GM18873 (cell line): ENCODE data around the gene GALNT12.

Experiments used
- ATAC-seq: cut with Tn5 transposase; IDR thresholded peaks from one replicate; pipeline ENCODE4 v1.9.1; 2021; ENCODE audit warnings: mild to moderate bottlenecking, moderate library complexity, moderate number of reproducible peaks; ENCODE audit not compliant: unreplicated experiment, low FRiP score

GALNT12 gene

GRCh38 chr9:98829766-98830165 is 22.3 kb downstream of the GALNT12 start:
- ATAC-seq, result no peak

GRCh38 chr9:98830554-98830953 is 23.1 kb downstream of the GALNT12 start:
- no peak for ATAC-seq

DNA sequence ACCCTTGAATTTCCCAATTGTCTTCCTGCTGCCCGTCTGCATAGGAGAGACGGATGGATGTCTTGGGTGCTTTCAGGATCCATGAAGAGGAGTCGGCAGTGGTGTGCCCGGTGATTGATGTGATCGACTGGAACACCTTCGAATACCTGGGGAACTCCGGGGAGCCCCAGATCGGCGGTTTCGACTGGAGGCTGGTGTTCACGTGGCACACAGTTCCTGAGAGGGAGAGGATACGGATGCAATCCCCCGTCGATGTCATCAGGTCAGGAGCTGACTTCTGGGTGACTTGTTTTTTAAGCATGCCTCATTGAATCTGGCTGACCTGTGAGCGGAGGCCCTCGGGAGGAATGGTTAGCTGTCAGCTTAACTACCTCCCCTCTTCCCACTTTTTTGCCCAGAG is 24.2 kb downstream of the GALNT12 start:
- no peak for ATAC-seq

DNA sequence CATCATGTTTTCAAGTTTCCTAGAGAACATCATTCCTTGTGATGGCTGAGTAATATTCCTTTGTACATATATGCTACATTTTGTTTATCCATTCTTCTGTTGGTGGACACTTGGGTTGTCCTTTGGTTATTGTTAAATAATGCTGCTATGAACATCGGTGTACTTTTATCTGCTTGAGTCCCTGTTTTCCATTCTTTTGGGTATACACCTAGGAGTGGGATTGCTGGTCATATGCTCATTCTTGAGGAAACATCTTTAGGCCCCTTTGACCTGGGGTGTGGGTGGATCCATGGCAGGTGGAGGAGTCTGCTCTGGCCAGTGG is 25.3 kb downstream of the GALNT12 start:
- no peak for ATAC-seq

GRCh38 chr9:98833090-98833956 is 25.9 kb downstream of the GALNT12 start:
- ATAC-seq, result no peak

DNA sequence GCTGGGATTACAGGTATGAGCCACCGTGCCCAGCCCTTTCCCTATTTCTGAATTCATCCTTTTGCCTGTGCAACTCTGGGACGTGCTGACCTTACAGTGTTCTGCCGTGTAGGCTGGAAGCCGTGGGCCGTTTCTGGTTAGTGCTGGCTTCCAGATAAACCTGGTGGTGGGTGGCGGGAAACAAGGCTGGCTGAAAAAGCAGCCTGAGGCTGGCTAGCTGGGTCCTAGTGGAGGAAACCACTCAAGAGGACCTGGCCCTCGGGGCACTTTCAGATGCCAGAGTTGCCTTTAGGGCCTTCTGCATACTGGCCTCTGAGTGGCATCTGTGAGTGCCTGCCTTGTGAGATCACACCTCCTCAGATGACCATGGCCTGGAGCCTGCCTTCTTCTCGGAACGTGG is 26.9 kb downstream of the GALNT12 start:
- ATAC-seq, result no peak

DNA sequence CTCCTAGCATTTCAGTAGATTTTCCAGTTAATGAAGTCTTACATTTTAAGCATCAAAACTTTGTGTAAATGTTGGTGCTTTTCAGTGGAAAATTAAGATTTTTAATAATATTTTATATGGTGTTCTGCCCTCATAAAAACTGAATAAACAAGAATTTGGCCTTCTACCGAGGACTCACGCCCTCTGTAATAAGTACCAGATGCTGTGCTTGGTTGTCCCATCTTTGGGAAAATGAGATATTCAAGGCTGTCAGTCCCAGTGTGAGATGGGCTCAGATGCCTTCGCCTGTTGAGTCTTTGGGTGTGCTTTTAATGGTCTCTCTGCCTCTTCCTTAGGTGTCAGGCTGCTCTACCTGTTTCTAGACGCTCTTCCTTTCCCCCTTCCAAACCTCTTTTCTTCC is 28.7 kb downstream of the GALNT12 start:
- ATAC-seq, result no peak

DNA sequence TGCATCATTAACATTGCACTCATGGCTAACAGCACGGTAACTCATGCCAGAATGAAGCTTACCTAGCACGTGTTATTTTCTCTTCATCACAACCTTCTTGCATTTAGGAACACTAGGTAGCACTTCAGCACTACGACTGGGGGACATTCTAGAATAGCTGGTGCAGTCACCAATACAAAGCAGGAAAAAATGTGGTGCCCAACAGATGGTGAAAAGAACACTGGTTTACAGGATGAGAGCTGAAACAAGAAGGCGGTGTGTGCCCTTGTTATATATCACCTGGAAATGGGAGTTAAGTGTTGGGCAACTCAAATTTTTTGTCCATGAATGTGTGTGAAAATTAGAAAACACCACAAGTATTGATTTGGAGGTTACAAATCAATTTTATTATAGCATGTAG is 30.0 kb downstream of the GALNT12 start:
- ATAC-seq, result no peak

- no peak for ATAC-seq
These were observed 30.8 kb downstream of the GALNT12 start for GRCh38 chr9:98838155-98838867.

DNA sequence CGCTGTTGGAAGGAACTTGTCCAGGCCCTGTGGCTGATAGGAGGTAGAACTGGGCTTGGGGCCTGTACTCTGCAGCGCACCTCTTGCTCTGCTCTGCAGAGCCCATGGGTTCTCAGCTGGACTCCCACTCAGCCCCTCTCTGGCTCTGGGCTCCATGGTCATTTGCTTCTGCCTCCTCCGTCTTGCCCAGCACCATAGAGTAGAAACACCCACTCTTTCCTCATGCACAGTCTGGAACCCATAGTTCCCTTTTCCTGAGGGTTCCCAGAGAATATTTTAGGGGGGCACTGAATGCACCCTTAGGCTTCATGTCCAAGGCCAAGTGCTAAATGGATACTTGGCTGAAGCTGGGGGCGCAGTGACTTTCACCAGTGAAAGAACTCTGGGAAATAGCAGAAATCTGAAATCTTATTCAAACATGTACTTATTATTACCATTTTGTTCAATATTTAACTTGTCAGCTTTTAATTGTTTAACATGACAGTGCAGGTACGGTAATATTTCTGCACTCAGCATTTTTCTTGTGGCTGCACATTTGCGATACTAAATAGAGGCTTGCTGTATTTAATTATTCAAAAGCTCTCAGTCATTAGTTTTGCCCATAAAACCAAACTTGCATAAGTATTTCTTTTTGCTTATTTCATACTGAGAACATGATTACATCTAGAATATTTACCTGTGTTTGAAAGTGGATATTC is 31.5 kb downstream of the GALNT12 start:
- ATAC-seq, result no peak

GRCh38 chr9:98839724-98840123 is 32.3 kb downstream of the GALNT12 start:
- ATAC-seq, result no peak

DNA sequence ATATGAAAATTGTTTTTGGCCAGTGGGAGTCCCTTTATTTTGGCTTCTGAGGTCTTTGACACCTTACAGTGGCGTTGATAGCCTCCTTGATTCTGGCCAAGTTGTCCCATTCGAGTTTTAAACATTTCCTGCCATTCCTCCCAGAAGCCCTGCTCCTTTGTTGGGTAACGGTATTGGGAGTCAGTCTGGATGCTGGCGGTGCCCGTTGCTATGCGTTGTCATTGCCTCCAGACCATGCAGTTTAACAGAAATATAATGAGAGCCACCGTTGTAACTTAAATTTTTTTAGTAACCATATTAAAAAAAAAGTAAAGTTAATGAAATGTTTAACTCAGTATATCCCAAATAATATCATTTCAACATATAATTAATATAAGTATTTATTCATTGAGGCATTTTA is 35.0 kb downstream of the GALNT12 start:
- ATAC-seq, result no peak

- no peak for ATAC-seq
These were observed 38.6 kb downstream of the GALNT12 start for GRCh38 chr9:98846081-98846480.

DNA sequence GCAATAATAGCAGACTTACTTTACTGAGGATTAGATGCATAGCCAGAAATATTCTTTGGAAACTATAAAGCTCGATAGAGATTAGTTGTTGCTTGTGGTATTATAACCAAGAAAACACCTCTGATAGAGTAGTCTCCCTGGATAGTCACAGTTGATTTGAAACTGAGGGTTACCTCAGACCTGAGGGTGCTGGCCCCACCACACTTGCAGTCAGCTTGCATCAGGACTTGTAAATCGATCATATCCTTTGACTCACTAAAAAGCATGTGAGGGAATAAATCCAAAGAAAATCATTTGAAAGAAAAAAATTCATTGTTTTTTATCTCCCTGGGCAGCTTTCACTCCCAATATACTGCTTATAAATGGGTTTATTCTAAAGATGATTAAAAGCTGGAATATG is 39.4 kb downstream of the GALNT12 start:
- no peak for ATAC-seq

DNA sequence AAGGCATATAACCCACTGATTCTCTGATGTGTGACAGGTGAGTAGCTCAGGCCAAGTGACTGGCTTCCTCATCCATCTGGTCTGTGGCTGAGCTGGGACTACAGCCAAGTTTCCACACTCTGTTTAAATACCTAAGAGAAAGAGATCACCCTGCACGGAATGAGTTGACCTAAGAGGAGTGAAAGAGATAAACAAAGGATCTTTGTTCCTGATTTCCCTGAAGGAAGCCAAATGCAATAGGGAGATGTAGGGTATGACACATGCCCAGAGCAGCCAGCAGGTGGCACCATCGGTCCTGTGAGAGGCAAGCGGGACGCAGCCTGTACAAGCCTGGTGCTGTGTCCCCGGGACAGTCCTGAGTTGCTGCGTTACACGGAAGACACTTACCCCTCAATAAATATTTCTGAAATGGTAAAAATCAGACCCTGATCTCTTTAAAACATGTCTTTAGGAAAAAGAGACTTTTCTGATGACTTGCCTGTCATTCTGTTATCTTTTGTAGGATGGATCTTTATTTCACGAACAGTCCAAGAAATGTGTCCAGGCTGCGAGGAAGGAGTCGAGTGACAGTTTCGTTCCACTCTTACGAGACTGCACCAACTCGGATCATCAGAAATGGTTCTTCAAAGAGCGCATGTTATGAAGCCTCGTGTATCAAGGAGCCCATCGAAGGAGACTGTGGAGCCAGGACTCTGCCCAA is 41.1 kb downstream of the GALNT12 start:
- no peak for ATAC-seq

- ATAC-seq, result no peak
These were observed 42.1 kb downstream of the GALNT12 start for GRCh38 chr9:98849563-98849962.

- ATAC-seq, result no peak
These were observed 43.6 kb downstream of the GALNT12 start for GRCh38 chr9:98850851-98851729.

GRCh38 chr9:98851730-98852459 is 44.4 kb downstream of the GALNT12 start:
- ATAC-seq, result no peak

DNA sequence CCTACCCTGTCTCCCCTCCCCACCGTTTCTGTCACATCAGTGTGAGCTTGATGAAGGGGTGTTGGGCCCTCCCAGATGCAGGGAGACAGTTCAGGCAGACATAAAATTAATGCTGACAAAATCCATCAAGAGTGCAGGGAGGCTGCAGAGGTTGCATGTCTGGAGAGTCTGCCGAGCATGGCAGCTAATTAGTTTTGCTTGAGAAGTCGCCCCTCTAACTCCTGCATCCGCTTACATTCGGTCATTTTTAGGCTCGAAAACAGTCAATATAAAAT is 44.9 kb downstream of the GALNT12 start:
- no peak for ATAC-seq
